HG02798 (cell line): Measurements from ENCODE around the gene TMEM17.

Experiments used
- ATAC-seq: cut with Tn5 transposase; IDR thresholded peaks from one replicate; pipeline ENCODE4 v1.9.1; 2021; ENCODE audit warnings: mild to moderate bottlenecking; ENCODE audit not compliant: unreplicated experiment, poor library complexity

TMEM17 gene

GRCh38 chr2:62458206-62458641, 47.8 kb downstream of the TMEM17 start:
- ATAC-seq: no peak

- no peak for ATAC-seq
These were observed 48.4 kb downstream of the TMEM17 start for GRCh38 chr2:62457556-62457955.

- peak; percentile 90 for ATAC-seq
These were observed 49.1 kb downstream of the TMEM17 start for GRCh38 chr2:62456721-62457539.

- ATAC-seq: no peak
These were observed 49.9 kb downstream of the TMEM17 start for GRCh38 chr2:62455957-62456692.

GRCh38 chr2:62453955-62454354, 52.0 kb downstream of the TMEM17 start:
- no peak for ATAC-seq

- no peak for ATAC-seq
These were observed 53.1 kb downstream of the TMEM17 start for GRCh38 chr2:62452701-62453454.

GRCh38 chr2:62450716-62451191, 55.2 kb downstream of the TMEM17 start:
- no peak for ATAC-seq
